ENCODE data around the gene CACNA1D.

CACNA1D gene

DNA sequence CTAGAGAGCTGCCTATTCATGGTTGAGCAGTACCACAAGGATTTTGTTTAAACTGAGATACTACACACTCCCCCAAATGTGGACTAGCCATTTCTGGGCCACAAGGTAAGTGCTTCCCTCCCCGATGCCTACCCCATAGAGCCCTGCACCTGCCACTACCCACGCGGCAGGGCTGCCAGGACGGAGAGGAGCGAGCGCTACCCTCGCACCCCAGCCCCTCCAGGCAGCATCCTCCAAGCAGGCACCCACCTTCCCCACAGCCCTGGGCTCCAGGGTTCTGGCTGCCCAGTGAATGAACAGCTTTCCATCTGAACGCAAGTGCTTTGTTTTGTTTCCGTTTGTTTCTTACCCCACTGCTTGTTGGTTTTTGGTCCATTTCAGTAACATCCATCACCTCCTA, 292.6 kb downstream of the CACNA1D start:
- no peak overlapping the region for H3K4me3 ChIP-seq (ENCODE audit: low read length in 2 of 2)
- H3K4me1 ChIP-seq (ENCODE audit: control insufficient read depth, insufficient read depth, low read length): no peaks in the 10 kb centered on the region
- H3K27me3 ChIP-seq (ENCODE audit: control insufficient read depth in 1 of 2, insufficient read depth in 2 of 2, low read length in 2 of 2): no peaks in the 10 kb centered on the region
- H3K9me3 ChIP-seq (ENCODE audit: control insufficient read depth in 2 of 2, low read length in 2 of 2): no peaks in the 10 kb centered on the region
- no peak overlapping the region for H3K9ac ChIP-seq (ENCODE audit: low read length in 2 of 2)
- H3K27ac ChIP-seq (ENCODE audit: low read length): no peak overlapping the region
- H3K36me3 ChIP-seq (ENCODE audit: control insufficient read depth in 2 of 2, insufficient read depth in 2 of 2, low read length in 2 of 2): no peaks in the 10 kb centered on the region

DNA sequence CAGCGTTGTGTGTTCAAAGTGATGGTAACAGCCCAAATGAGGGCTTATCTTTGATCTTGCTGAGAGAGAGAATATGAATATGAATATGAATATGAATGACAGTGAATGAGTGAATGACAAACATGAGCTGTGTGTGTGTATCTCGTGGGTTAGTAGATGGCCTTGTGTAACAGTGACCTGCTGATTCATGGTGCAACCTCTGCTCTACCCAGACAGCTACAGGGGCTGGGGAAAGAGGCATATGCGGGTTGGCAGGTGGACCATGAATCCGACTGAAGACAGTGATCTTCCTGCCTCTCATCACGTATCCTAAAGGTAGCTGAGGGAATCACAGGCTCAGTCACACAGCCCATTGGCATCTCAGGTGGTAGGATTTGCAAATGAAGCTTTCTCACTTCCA, 293.6 kb downstream of the CACNA1D start:
- H3K4me3 ChIP-seq (ENCODE audit: low read length in 2 of 2): no peak overlapping the region
- no peaks in the 10 kb centered on the region for H3K4me1 ChIP-seq (ENCODE audit: control insufficient read depth, insufficient read depth, low read length)
- no peak overlapping the region for H3K27ac ChIP-seq (ENCODE audit: low read length)
- no peaks in the 10 kb centered on the region for H3K36me3 ChIP-seq (ENCODE audit: control insufficient read depth in 2 of 2, insufficient read depth in 2 of 2, low read length in 2 of 2)
- H3K9me3 ChIP-seq (ENCODE audit: control insufficient read depth in 2 of 2, low read length in 2 of 2): no peaks in the 10 kb centered on the region
- no peaks in the 10 kb centered on the region for H3K27me3 ChIP-seq (ENCODE audit: control insufficient read depth in 1 of 2, insufficient read depth in 2 of 2, low read length in 2 of 2)
- no peak overlapping the region for H3K9ac ChIP-seq (ENCODE audit: low read length in 2 of 2)

DNA sequence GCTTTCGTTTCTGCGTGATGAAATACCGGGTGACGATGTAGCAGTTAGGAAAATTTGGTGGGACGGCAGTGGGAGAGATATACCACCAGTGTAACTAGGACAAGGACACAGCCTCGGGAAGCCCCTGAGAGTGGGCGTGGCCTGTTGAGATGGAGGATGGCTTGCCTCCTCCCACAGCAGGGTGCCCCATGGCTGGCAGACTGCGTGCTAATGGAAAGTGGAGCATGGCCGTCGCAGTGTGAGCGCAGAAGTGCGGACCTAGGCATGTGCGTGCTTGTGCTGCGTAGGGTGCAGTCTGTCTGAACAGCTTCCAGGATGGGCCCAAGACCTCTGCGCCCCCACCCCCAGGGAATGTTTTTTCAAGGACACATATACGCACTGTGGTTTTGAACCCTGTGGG, 295.0 kb downstream of the CACNA1D start:
- no peak overlapping the region for H3K9ac ChIP-seq (ENCODE audit: low read length in 2 of 2)
- no peaks in the 10 kb centered on the region for H3K9me3 ChIP-seq (ENCODE audit: control insufficient read depth in 2 of 2, low read length in 2 of 2)
- no peaks in the 10 kb centered on the region for H3K27me3 ChIP-seq (ENCODE audit: control insufficient read depth in 1 of 2, insufficient read depth in 2 of 2, low read length in 2 of 2)
- no peaks in the 10 kb centered on the region for H3K36me3 ChIP-seq (ENCODE audit: control insufficient read depth in 2 of 2, insufficient read depth in 2 of 2, low read length in 2 of 2)
- no peak overlapping the region for H3K4me3 ChIP-seq (ENCODE audit: low read length in 2 of 2)
- no peak overlapping the region for H3K27ac ChIP-seq (ENCODE audit: low read length)
- no peaks in the 10 kb centered on the region for H3K4me1 ChIP-seq (ENCODE audit: control insufficient read depth, insufficient read depth, low read length)

DNA sequence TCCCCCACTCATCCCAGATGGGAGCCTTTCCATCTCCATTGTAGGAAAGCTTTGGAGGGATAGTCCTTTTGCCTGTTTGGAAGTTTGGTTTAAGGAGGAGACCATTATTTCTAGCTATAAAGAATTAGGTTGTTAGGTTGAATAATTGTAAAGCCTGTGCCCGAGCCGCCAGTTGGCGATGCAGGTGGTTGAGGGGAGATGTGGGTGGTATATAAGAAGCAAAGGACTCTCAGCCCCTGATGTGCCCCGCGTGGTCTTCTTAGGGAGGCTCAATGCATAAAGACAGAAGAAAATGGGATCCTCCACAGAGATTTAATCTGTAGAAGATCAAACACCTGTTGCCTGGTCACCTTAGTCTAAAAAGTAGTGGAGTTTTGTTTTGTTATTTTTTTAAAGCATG, 296.1 kb downstream of the CACNA1D start:
- no peaks in the 10 kb centered on the region for H3K27me3 ChIP-seq (ENCODE audit: control insufficient read depth in 1 of 2, insufficient read depth in 2 of 2, low read length in 2 of 2)
- no peaks in the 10 kb centered on the region for H3K9me3 ChIP-seq (ENCODE audit: control insufficient read depth in 2 of 2, low read length in 2 of 2)
- H3K4me3 ChIP-seq (ENCODE audit: low read length in 2 of 2): no peak overlapping the region
- no peak overlapping the region for H3K27ac ChIP-seq (ENCODE audit: low read length)
- no peaks in the 10 kb centered on the region for H3K36me3 ChIP-seq (ENCODE audit: control insufficient read depth in 2 of 2, insufficient read depth in 2 of 2, low read length in 2 of 2)
- H3K9ac ChIP-seq (ENCODE audit: low read length in 2 of 2): no peak overlapping the region
- no peaks in the 10 kb centered on the region for H3K4me1 ChIP-seq (ENCODE audit: control insufficient read depth, insufficient read depth, low read length)

DNA sequence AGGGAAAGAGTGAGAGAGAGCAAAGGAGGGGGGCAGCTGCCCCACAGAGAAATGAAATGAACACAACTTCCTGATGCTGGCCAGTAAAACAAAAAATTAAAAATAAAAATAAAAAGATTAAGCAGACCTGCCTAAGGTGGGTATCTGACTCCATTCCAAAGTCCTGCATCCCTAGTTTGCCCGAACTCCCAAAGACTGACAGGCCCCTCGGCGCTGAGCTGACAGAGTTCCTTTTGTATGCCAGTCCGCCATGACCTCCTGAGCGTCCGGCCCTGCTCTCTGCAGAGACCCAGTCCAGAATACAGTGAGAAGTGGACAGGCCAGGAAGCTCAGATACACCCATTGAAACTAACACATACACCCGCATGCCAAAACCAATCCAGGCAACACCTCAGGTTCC, 296.9 kb downstream of the CACNA1D start:
- Histone ChIP-seq H3K36me3 (ENCODE audit: control insufficient read depth in 2 of 2, insufficient read depth in 2 of 2, low read length in 2 of 2) (no peaks in the 10 kb centered on the region), H3K9me3 (ENCODE audit: control insufficient read depth in 2 of 2, low read length in 2 of 2) (no peaks in the 10 kb centered on the region), H3K27me3 (ENCODE audit: control insufficient read depth in 1 of 2, insufficient read depth in 2 of 2, low read length in 2 of 2) (no peaks in the 10 kb centered on the region), H3K4me3 (ENCODE audit: low read length in 2 of 2) (no peak overlapping the region), H3K27ac (ENCODE audit: low read length) (no peak overlapping the region), H3K9ac (ENCODE audit: low read length in 2 of 2) (no peak overlapping the region), H3K4me1 (ENCODE audit: control insufficient read depth, insufficient read depth, low read length) (peaks cover 3% of the 10 kb centered on the region)

DNA sequence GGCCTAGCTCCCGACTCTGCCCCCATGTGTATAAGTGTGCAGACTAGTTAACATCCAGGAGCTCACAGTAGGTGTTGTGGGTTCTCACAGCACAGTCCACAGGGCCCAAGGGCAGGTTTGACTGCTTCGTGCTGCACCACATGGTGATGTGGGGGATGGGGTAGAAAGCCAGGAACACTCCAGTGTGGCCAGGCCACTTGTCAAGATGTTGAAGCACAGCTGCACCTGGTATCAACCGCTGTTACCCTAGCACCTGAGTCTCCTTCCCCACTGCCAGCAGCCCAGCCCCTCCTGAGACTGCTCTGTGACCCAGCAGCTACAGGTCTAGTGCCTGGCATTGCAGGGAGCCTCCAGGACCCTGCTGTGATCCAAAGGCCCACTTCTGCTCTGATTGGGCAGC, 298.5 kb downstream of the CACNA1D start:
- Histone ChIP-seq H3K4me1 (ENCODE audit: control insufficient read depth, insufficient read depth, low read length) (peaks cover 4% of the 10 kb centered on the region), H3K9ac (ENCODE audit: low read length in 2 of 2) (no peak overlapping the region), H3K36me3 (ENCODE audit: control insufficient read depth in 2 of 2, insufficient read depth in 2 of 2, low read length in 2 of 2) (no peaks in the 10 kb centered on the region), H3K27me3 (ENCODE audit: control insufficient read depth in 1 of 2, insufficient read depth in 2 of 2, low read length in 2 of 2) (no peaks in the 10 kb centered on the region), H3K9me3 (ENCODE audit: control insufficient read depth in 2 of 2, low read length in 2 of 2) (no peaks in the 10 kb centered on the region), H3K4me3 (ENCODE audit: low read length in 2 of 2) (no peak overlapping the region), H3K27ac (ENCODE audit: low read length) (no peak overlapping the region)

DNA sequence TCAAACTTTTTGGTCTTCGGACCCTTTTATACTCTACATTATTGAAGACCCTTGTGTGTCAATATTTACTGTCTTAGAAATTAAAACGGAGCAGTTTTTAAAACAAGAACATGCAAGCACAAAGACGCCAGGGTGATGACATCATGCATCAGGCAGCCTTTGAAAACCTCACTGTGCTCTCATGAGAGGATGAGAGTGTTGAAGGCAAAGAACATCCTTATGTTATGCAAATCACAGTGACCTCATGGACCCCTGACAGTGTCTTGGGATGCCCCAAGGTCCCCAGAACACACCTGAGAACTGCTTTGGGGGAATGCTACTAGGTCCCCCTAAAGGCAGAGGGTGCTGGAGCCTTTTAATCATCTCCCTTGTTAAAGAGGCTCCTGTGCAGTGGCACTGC, 300.2 kb downstream of the CACNA1D start:
- Histone ChIP-seq H3K4me3 (ENCODE audit: low read length in 2 of 2) (no peak overlapping the region), H3K4me1 (ENCODE audit: control insufficient read depth, insufficient read depth, low read length) (peaks cover 4% of the 10 kb centered on the region), H3K27me3 (ENCODE audit: control insufficient read depth in 1 of 2, insufficient read depth in 2 of 2, low read length in 2 of 2) (no peaks in the 10 kb centered on the region), H3K9me3 (ENCODE audit: control insufficient read depth in 2 of 2, low read length in 2 of 2) (no peaks in the 10 kb centered on the region), H3K36me3 (ENCODE audit: control insufficient read depth in 2 of 2, insufficient read depth in 2 of 2, low read length in 2 of 2) (no peaks in the 10 kb centered on the region), H3K9ac (ENCODE audit: low read length in 2 of 2) (no peak overlapping the region), H3K27ac (ENCODE audit: low read length) (no peak overlapping the region)

DNA sequence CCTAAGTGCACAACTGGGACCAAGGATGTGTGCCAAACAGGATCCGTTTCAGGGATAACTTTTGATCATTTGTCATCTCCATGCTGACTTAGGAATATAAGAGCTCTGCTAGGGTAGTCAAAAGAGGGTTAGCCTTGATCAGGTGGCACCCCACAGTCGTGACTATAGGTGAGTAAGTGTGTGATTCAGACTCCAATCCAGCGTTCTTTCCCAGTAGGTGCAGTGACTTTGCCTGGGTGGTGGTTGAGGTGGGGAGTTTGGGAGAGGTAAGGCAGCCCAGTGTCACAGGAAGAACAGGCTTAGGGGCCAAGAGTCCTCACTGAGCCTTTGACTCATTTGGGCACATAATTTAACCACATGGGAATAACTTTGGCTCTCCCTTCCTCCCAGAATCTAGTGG, 300.8 kb downstream of the CACNA1D start:
- peaks cover 4% of the 10 kb centered on the region for H3K4me1 ChIP-seq (ENCODE audit: control insufficient read depth, insufficient read depth, low read length)
- no peak overlapping the region for H3K27ac ChIP-seq (ENCODE audit: low read length)
- no peak overlapping the region for H3K4me3 ChIP-seq (ENCODE audit: low read length in 2 of 2)
- H3K36me3 ChIP-seq (ENCODE audit: control insufficient read depth in 2 of 2, insufficient read depth in 2 of 2, low read length in 2 of 2): no peaks in the 10 kb centered on the region
- no peaks in the 10 kb centered on the region for H3K9me3 ChIP-seq (ENCODE audit: control insufficient read depth in 2 of 2, low read length in 2 of 2)
- no peak overlapping the region for H3K9ac ChIP-seq (ENCODE audit: low read length in 2 of 2)
- no peaks in the 10 kb centered on the region for H3K27me3 ChIP-seq (ENCODE audit: control insufficient read depth in 1 of 2, insufficient read depth in 2 of 2, low read length in 2 of 2)

DNA sequence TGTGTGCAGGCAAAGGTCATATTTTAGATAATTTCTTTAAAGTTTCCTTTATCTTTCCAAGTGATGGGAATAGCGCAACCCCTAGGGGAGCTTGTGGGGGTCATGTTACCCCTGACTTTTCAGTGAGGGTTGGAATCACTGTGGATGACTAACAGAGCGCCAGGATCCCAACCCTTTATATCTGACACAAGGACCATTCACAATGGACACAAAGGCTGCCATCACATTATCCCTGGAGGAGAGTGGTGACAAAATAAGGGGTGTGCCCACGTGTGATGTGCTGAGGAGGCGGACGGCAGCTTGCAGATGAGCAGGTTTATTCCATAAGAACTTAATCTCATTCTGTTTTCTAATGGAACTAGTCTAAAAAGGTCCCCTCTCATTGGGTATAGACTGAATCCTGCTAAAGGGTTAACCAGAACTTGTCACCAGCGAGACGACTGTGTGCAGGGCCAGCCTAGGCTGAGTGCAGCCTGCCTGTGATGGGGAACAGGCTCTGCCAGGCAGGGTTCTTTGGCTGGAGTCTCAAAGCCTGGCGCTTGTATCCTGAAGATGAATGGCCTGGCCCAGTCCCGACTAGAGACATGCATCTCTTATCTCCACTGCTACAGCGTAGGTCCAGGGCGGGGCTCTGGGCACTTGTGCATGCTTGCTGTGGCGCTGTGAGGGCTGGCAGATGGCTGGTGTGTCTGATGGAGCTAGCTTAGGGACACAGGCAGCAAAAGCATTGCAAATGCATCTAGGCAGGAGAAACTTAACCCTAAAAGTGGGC, 301.6 kb downstream of the CACNA1D start:
- no peaks in the 10 kb centered on the region for H3K27me3 ChIP-seq (ENCODE audit: control insufficient read depth in 1 of 2, insufficient read depth in 2 of 2, low read length in 2 of 2)
- H3K9me3 ChIP-seq (ENCODE audit: control insufficient read depth in 2 of 2, low read length in 2 of 2): no peaks in the 10 kb centered on the region
- H3K27ac ChIP-seq (ENCODE audit: low read length): no peak overlapping the region
- H3K4me3 ChIP-seq (ENCODE audit: low read length in 2 of 2): no peak overlapping the region
- no peaks in the 10 kb centered on the region for H3K36me3 ChIP-seq (ENCODE audit: control insufficient read depth in 2 of 2, insufficient read depth in 2 of 2, low read length in 2 of 2)
- H3K9ac ChIP-seq (ENCODE audit: low read length in 2 of 2): no peak overlapping the region
- H3K4me1 ChIP-seq (ENCODE audit: control insufficient read depth, insufficient read depth, low read length): peaks cover 4% of the 10 kb centered on the region

DNA sequence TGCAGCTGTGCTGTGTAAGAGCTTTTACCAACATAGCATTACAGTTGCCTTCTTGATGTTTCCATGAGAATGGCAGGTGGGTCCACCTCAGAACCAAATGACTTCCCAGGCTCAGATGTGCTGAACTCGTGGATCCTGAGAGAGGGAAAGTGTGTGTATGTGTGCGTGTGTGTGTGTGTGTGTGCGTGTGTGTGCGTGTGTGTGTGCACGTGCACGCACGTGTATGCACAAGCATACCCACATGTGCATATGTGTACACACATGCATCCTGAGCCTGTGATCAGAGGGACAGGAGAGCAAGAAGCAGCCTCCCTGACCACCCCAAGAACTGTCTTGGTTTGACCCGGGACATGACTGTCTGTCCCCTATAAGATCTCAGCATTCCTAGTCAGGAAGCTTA, 303.7 kb downstream of the CACNA1D start:
- H3K9ac ChIP-seq (ENCODE audit: low read length in 2 of 2): no peak overlapping the region
- H3K36me3 ChIP-seq (ENCODE audit: control insufficient read depth in 2 of 2, insufficient read depth in 2 of 2, low read length in 2 of 2): no peaks in the 10 kb centered on the region
- no peak overlapping the region for H3K4me3 ChIP-seq (ENCODE audit: low read length in 2 of 2)
- H3K9me3 ChIP-seq (ENCODE audit: control insufficient read depth in 2 of 2, low read length in 2 of 2): no peaks in the 10 kb centered on the region
- no peak overlapping the region for H3K27ac ChIP-seq (ENCODE audit: low read length)
- H3K27me3 ChIP-seq (ENCODE audit: control insufficient read depth in 1 of 2, insufficient read depth in 2 of 2, low read length in 2 of 2): no peaks in the 10 kb centered on the region
- H3K4me1 ChIP-seq (ENCODE audit: control insufficient read depth, insufficient read depth, low read length): peaks cover 4% of the 10 kb centered on the region

DNA sequence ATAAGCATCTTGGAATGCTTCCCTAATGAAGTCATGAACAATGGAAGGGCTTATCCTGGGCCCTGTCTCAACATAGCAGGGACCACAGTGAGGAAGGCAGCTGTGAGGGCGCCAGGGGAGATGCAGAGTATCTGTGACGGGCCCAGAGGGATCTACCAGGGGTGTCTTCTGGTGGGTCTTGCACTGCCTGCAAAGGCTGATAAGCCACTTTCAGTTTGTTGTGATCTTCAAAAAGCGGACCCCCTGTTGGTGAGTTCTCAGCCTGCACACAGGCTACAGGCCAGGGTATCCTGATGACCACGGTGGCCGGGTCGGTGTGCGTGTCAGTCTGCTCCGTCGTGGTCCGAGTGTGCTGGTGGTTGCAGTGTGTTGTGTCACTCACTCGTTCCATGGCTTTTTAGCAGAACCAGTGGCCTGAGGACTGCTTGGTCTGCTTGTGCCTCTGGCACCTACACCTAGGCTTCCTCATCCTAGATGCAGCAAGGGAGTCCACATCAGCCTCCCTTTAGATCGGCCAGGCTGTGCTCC, 305.0 kb downstream of the CACNA1D start:
- Histone ChIP-seq H3K9me3 (ENCODE audit: control insufficient read depth in 2 of 2, low read length in 2 of 2) (no peaks in the 10 kb centered on the region), H3K36me3 (ENCODE audit: control insufficient read depth in 2 of 2, insufficient read depth in 2 of 2, low read length in 2 of 2) (no peaks in the 10 kb centered on the region), H3K9ac (ENCODE audit: low read length in 2 of 2) (no peak overlapping the region), H3K4me3 (ENCODE audit: low read length in 2 of 2) (no peak overlapping the region), H3K4me1 (ENCODE audit: control insufficient read depth, insufficient read depth, low read length) (peaks cover 4% of the 10 kb centered on the region), H3K27ac (ENCODE audit: low read length) (no peak overlapping the region), H3K27me3 (ENCODE audit: control insufficient read depth in 1 of 2, insufficient read depth in 2 of 2, low read length in 2 of 2) (no peaks in the 10 kb centered on the region)
